Smooth muscle cell (in vitro differentiated cells): Measurements from ENCODE around the gene TSKU. TPM values are rescaled to one million over a fixed set of nuclear protein-coding genes. Genes with fewer than 3 reads are reported as not detected.

Experiments
- DNase-seq: peaks from one replicate; lab custom pipeline; 2025; ENCODE audit not compliant: unreplicated experiment; lab: John Stamatoyannopoulos, UW
- H2AFZ ChIP-seq: fragments of 200-600 bp; sonication (generic); 2 replicates; pipeline ENCODE4 v1.6.0; 2016; ENCODE audit warnings: antibody characterized with exemption, low read depth, mild to moderate bottlenecking
- H3F3A ChIP-seq: fragments of 200-600 bp; sonication (generic); 2 replicates; pipeline ENCODE4 v1.6.0; 2017; ENCODE audit warnings: antibody characterized with exemption, low read depth
- H3K27ac ChIP-seq: fragments of 200-600 bp; sonication (generic); 2 replicates; pipeline ENCODE4 v1.5.1; 2016; ENCODE audit warnings: low read depth, mild to moderate bottlenecking
- H3K27me3 ChIP-seq: fragments of 200-600 bp; sonication (generic); 2 replicates; pipeline ENCODE4 v1.6.1; 2016; ENCODE audit warnings: low read depth, mild to moderate bottlenecking
- H3K36me3 ChIP-seq: fragments of 200-600 bp; sonication (generic); 2 replicates; pipeline ENCODE4 v1.5.1; 2016; ENCODE audit warnings: low read depth
- H3K4me1 ChIP-seq: fragments of 200-600 bp; sonication (generic); 2 replicates; pipeline ENCODE4 v1.5.1; 2016; ENCODE audit warnings: low read depth
- H3K4me2 ChIP-seq: fragments of 200-600 bp; sonication (generic); 2 replicates; pipeline ENCODE4 v1.6.0; 2016; ENCODE audit warnings: mild to moderate bottlenecking
- H3K4me3 ChIP-seq: fragments of 200-600 bp; sonication (generic); 2 replicates; pipeline ENCODE4 v1.5.1; 2016; ENCODE audit warnings: mild to moderate bottlenecking
- H3K79me2 ChIP-seq: fragments of 200-600 bp; sonication (generic); 2 replicates; pipeline ENCODE4 v1.6.0; 2016; ENCODE audit warnings: low read depth, mild to moderate bottlenecking
- H3K9ac ChIP-seq: fragments of 200-600 bp; sonication (generic); 2 replicates; pipeline ENCODE4 v1.6.0; 2016; ENCODE audit warnings: low read depth
- H3K9me3 ChIP-seq: fragments of 200-600 bp; sonication (generic); replicated peaks from 2 replicates; pipeline ENCODE4 v1.5.1; 2016; ENCODE audit warnings: low read depth
- H4K20me1 ChIP-seq: fragments of 200-600 bp; sonication (generic); 2 replicates; pipeline ENCODE4 v1.6.0; 2016; ENCODE audit warnings: low read depth
- CTCF ChIP-seq: fragments of 200-600 bp; sonication (generic); IDR thresholded peaks from 2 replicates; pipeline ENCODE4 v1.5.1; 2017; ENCODE audit warnings: borderline replicate concordance, mild to moderate bottlenecking, antibody characterized with exemption; ENCODE audit not compliant: insufficient read depth, poor library complexity, severe bottlenecking
- WGBS: methylation state at CpG from one replicate; pipeline ENCODE4 v1.1.7; 2016; ENCODE audit warnings: low lambda C conversion rate; 5-methylcytosine and 5-hydroxymethylcytosine counted together
- polyA plus RNA-seq: library from polyadenylated mRNA; unstranded; fragments of >200 nt; fragmentation: Nextera tagmentation; extraction: Ambion mirVana; gene quantifications from 2 replicates; pipeline ENCODE4 v1.2.1, GENCODE V29; 2016
- total RNA-seq: library from RNA; depleted of rRNA; stranded (reverse); fragments of >200 nt; gene quantifications from 2 replicates; pipeline ENCODE4 v1.2.3, GENCODE V29; 2014

The TSKU gene
- total and polyA plus RNA-seq, 2 experiments from 2014 or later = 75.2 to 144 TPM

DNA sequence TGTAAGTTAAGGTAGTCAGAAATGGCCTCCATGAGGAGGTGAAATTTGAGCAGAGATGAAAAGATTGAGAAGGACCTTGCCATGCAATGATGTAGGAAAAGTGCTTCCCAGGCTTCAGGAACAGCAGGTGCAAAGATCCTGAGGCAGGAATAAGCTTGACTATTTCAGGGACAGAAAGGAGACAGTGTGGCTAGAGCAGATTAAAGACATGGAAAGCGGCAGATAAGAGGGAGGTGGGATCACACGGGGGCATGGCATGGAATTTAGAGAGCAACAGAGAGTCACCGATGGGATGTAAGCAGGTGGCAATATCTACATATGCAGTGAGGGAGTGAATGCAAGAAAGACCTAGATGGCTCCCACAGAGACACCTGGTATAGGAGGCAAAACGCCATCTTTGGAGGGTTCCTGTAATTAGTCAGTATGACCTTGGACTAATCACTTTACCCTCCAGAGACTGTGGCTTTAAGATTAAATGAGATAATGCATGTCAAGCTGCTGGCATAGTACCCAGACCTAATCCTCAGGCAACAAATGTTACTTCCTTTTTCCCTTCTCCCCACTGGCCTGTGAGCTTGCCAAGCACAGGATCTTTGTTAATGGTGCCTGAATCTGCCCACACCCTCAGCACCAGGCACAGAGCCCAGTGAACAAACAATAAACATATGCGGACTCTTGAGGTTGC is 52.9 kb downstream of the TSKU start:
- H3K9ac ChIP-seq = no peak overlapping the region
- no peaks in the 10 kb centered on the region for H3K27me3 ChIP-seq

DNA sequence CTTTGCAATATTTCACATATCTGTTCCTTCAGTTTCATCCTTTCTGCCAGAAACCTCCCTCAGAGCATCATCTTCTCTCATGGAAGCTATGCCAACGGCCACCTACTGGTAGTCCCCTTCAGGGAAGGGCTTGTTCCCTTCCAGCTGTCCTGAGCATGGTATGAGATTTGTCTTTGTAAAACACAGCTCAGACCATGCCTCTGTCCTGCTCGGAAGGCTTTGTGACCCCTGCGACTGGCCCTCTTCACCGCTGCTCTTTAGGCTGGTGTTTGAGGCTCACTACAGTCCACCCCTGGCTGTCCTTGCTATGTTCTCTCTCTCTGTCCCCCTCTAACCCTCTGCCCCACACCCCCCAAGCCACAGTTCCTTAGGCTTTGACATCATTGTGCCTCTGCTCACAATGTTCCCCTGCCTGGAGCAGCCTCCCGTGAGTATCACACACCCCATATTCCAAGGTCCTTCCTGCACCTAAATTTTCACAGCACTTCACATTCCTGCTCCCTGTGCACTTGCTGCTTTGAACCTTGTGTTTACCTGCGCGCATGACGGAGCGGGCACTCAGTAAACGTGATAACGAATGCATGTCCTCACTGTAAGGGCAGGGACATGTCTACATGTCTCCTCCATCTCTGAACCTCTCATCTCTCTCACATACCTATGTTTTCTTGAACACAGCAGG is 53.6 kb downstream of the TSKU start:
- no peak overlapping the region for H3K4me2 ChIP-seq

More for the DNA sequence above, 52.9 kb downstream of the TSKU start:
- Histone ChIP-seq H3K36me3 (no peaks in the 10 kb centered on the region), H2AFZ (no peak overlapping the region), H3K9me3 (no peaks in the 10 kb centered on the region), H3K4me1 (peaks cover 12% of the 10 kb centered on the region), H3K79me2 (no peaks in the 10 kb centered on the region), H3K4me2 (no peak overlapping the region), H4K20me1 (no peaks in the 10 kb centered on the region), H3F3A (no peaks in the 10 kb centered on the region), H3K4me3 (no peak overlapping the region), H3K27ac (no peak overlapping the region)
- TF ChIP-seq CTCF = no peak
- WGBS = 81% methylated on average over 5 of the region's 5 CpGs
- no peak for DNase-seq

DNA sequence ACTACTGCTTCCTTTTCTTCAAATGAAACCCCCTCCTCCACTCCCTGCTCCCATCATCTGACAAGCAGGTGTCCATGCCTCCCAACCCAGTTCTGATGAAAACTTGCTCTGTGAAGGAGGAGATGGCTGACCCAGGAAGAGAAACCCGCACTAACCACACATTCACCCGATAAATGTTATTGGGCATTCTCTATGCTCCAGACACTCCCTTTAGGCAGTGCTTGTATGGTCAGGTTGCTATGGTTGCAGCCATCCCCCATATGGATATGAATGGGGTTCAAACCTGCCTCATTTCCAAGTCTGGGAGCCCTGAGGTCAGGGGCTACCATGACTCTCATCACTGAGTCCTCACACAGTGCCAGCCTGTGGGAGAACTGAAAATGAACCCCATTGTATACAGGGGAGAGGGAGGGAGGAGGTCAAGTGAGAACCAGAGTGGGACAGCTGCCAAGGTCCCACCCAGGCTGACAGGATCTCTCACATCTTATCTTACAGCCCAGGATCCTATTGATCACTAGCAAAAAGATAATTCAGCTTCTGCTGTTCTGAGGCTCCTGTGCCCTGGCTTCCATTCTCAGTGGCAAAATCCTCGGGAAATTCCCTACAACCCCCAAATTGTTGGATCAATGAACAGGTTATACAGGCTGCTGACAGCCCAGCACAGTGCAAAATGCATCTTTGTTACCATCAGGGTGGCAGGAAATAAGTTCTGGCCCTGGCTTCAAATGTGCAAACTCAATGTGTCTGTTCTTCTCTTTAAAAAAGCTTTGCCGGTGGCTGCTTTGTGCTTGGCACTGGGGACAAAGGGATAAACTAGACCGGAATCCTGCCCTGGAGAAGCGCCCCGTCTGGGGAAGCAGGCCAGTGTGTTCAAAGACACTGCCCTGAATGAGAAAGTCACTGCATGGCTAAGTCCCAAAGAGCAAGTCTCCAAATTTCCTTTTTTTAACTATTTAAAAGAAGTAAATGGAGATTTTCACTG is 54.8 kb downstream of the TSKU start:
- Histone ChIP-seq H3K4me1 (peaks cover 12% of the 10 kb centered on the region), H3K9ac (no peak overlapping the region), H2AFZ (no peak overlapping the region), H4K20me1 (no peaks in the 10 kb centered on the region), H3K9me3 (no peaks in the 10 kb centered on the region), H3K27ac (no peak overlapping the region), H3F3A (no peaks in the 10 kb centered on the region), H3K27me3 (peaks cover 14% of the 10 kb centered on the region), H3K36me3 (no peaks in the 10 kb centered on the region), H3K4me3 (no peak overlapping the region), H3K4me2 (no peak overlapping the region), H3K79me2 (no peaks in the 10 kb centered on the region)
- DNase-seq = no peak
- 88% methylated on average over 7 of the region's 7 CpGs for WGBS
- TF ChIP-seq CTCF = no peak

More for the DNA sequence above, 53.6 kb downstream of the TSKU start:
- Histone ChIP-seq H3K4me3 (no peak overlapping the region), H3K27me3 (peaks cover 7% of the 10 kb centered on the region), H3K27ac (no peak overlapping the region), H3K79me2 (no peaks in the 10 kb centered on the region), H3K36me3 (no peaks in the 10 kb centered on the region), H3K9ac (no peak overlapping the region), H3K9me3 (no peaks in the 10 kb centered on the region), H4K20me1 (no peaks in the 10 kb centered on the region), H2AFZ (no peak overlapping the region), H3F3A (no peaks in the 10 kb centered on the region), H3K4me1 (peaks cover 12% of the 10 kb centered on the region)
- no peak for DNase-seq
- TF ChIP-seq CTCF = no peak
- WGBS = 88% methylated on average over 11 of the region's 11 CpGs
